Endodermal cell (in vitro differentiated cells): ENCODE results near the gene VPS13D. TPM values are rescaled to one million over a fixed set of nuclear protein-coding genes. Genes with fewer than 3 reads are reported as not detected.

Experiments used
- DNase-seq: peaks from one replicate; pipeline ENCODE4 v3.0.0-alpha.2; 2017
- H3K27ac ChIP-seq: 2 replicates; pipeline ENCODE4 v1.5.1; 2013; ENCODE audit warnings: mild to moderate bottlenecking, low read depth, low read length, moderate library complexity
- H3K27me3 ChIP-seq: 2 replicates; pipeline ENCODE4 v1.6.1; 2013; ENCODE audit warnings: mild to moderate bottlenecking, low read length, moderate library complexity; ENCODE audit not compliant: insufficient read depth, control insufficient read depth, poor library complexity, severe bottlenecking
- H3K36me3 ChIP-seq: 2 replicates; pipeline ENCODE4 v1.7.0; 2013; ENCODE audit warnings: mild to moderate bottlenecking, low read length, moderate library complexity; ENCODE audit not compliant: control insufficient read depth, insufficient read depth
- H3K4me1 ChIP-seq: one replicate; pipeline ENCODE4 v1.7.0; 2013; ENCODE audit warnings: low read length; ENCODE audit not compliant: control insufficient read depth, insufficient read depth
- H3K4me3 ChIP-seq: 2 replicates; pipeline ENCODE4 v1.5.1; 2013; ENCODE audit warnings: mild to moderate bottlenecking, low read length, moderate library complexity
- H3K9ac ChIP-seq: 2 replicates; pipeline ENCODE4 v1.6.1; 2013; ENCODE audit warnings: mild to moderate bottlenecking, low read length, moderate library complexity; ENCODE audit not compliant: poor library complexity, severe bottlenecking; ENCODE audit errors: extremely low read depth
- H3K9me3 ChIP-seq: 2 replicates; pipeline ENCODE4 v1.6.1; 2013; ENCODE audit warnings: mild to moderate bottlenecking, low read length, moderate library complexity; ENCODE audit not compliant: control insufficient read depth
- H3K27ac Mint-ChIP-seq: 2 replicates; pipeline ENCODE4 v1.8.0; 2020; ENCODE audit warnings: mixed read lengths
- H3K27me3 Mint-ChIP-seq: 2 replicates; pipeline ENCODE4 v1.8.0; 2021; ENCODE audit warnings: mild to moderate bottlenecking, mixed read lengths; ENCODE audit not compliant: insufficient read depth
- H3K36me3 Mint-ChIP-seq: 2 replicates; pipeline ENCODE4 v1.8.0; 2020; ENCODE audit warnings: low read depth, mixed read lengths
- H3K4me1 Mint-ChIP-seq: 2 replicates; pipeline ENCODE4 v1.8.0; 2020; ENCODE audit warnings: mixed read lengths
- H3K4me3 Mint-ChIP-seq: 2 replicates; pipeline ENCODE4 v1.8.0; 2020; ENCODE audit warnings: mild to moderate bottlenecking, moderate library complexity, mixed read lengths
- H3K9me3 Mint-ChIP-seq: 2 replicates; pipeline ENCODE4 v1.8.0; 2020; ENCODE audit warnings: mild to moderate bottlenecking, mixed read lengths
- CTCF ChIP-seq: fragments of 200-600 bp; sonication (generic); conservative IDR thresholded peaks from 2 replicates; pipeline ENCODE4 v1.5.0; 2021; ENCODE audit warnings: antibody characterized with exemption, mild to moderate bottlenecking
- WGBS, 2 experiments: methylation state at CpG; one replicate each; pipeline versions ENCODE4 v1.1.5 to v1.1.7; 2013; ENCODE audit warnings: missing lambda C conversion rate in 2 of 2, mixed read lengths in 1 of 2; ENCODE audit not compliant: insufficient coverage in 1 of 2, insufficient read length in 1 of 2; 5-methylcytosine and 5-hydroxymethylcytosine counted together
- total RNA-seq, 2 donors: library from RNA; stranded (reverse); fragmentation: NEBNext Ultra II Directional in 1 of 2; extraction: Animal tissue kit (Norgen Biotek cat#: 25700) in 1 of 2; gene quantifications; 2 replicates in 1 of 2; 3 replicates in 1 of 2; pipeline ENCODE4 v1.2.1, GENCODE V29; 2021

The VPS13D gene
- total RNA-seq, 2 donors from 2014 or later = 32.5 to 36.7 TPM

- H3K4me1 Mint-ChIP-seq = peaks cover 30% of the 10 kb centered on the region
These were observed 284.8 kb downstream of the VPS13D start for GRCh38 chr1:12514590-12514989.

DNA sequence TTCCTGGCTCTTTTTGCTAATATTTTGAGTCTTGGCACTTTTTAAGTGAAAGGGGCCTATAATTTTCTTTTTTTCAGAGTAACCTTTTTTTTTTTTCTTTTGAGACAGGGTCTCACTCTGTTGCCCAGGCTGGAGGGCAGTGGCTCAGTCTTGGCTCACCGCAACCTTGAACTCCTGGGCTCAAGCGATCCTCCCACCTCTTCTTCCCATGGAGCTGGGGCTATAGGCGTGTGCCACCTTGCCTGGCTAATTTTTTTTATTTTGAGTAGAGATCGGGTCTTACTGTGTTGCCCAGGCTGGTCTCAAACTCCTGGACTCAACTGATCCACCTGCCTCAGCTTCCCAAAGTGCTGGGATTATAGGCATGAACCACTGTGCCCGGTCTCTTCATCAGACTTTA is 285.4 kb downstream of the VPS13D start:
- peaks cover 25% of the 10 kb centered on the region for H3K4me1 Mint-ChIP-seq
- 95 to 98% methylated on average over 3 to 5 of the region's 5 CpGs for WGBS, 2 experiments
- peaks cover 9% of the 10 kb centered on the region for H3K27me3 Mint-ChIP-seq
- H3K36me3 Mint-ChIP-seq = no peaks in the 10 kb centered on the region
- Histone ChIP-seq H3K36me3 (no peaks in the 10 kb centered on the region), H3K27me3 (no peaks in the 10 kb centered on the region), H3K4me1 (peaks cover 5% of the 10 kb centered on the region), H3K9ac (no peak overlapping the region), H3K9me3 (no peaks in the 10 kb centered on the region), H3K4me3 (no peak overlapping the region), H3K27ac (no peak overlapping the region)
- H3K27ac Mint-ChIP-seq = no peak overlapping the region
- no peak for DNase-seq
- no peak overlapping the region for H3K4me3 Mint-ChIP-seq
- H3K9me3 Mint-ChIP-seq = no peaks in the 10 kb centered on the region
- TF ChIP-seq CTCF = no peak

More at GRCh38 chr1:12514590-12514989, 284.8 kb downstream of the VPS13D start:
- Histone ChIP-seq H3K4me3 (no peak overlapping the region), H3K9me3 (no peaks in the 10 kb centered on the region), H3K9ac (no peak overlapping the region), H3K27ac (no peak overlapping the region), H3K36me3 (no peaks in the 10 kb centered on the region), H3K27me3 (no peaks in the 10 kb centered on the region), H3K4me1 (peaks cover 5% of the 10 kb centered on the region)
- WGBS, 2 experiments = 84 to 92% methylated on average over 3 to 8 of the region's 8 CpGs
- Mint-ChIP-seq H3K4me3 (no peak overlapping the region), H3K36me3 (no peaks in the 10 kb centered on the region), H3K27me3 (peaks cover 8% of the 10 kb centered on the region), H3K27ac (no peak overlapping the region), H3K9me3 (no peaks in the 10 kb centered on the region)
- no peak for DNase-seq
- TF ChIP-seq CTCF = no peak

DNA sequence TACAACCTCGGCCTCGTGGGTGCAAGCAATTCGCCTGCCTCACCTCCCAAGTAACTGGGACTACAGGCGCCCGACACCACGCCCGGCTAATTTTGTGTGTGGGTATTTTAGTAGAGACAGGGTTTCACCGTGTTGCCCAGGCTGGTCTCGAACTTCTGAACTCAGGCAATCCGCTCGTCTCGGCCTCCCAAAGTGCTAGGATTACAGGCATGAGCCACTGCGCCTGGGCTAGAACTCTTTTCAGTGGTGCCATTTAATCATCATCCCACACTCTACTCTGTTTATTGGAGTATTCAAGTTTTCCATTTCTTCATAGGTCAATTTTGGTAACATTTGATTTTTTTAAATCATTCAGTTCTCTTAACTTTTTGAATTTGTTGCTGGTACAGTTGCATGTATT is 286.9 kb downstream of the VPS13D start:
- Histone ChIP-seq H3K9ac (no peak overlapping the region), H3K27ac (no peak overlapping the region), H3K4me1 (peaks cover 5% of the 10 kb centered on the region), H3K27me3 (no peaks in the 10 kb centered on the region), H3K36me3 (no peaks in the 10 kb centered on the region), H3K9me3 (no peaks in the 10 kb centered on the region), H3K4me3 (no peak overlapping the region)
- no peak for DNase-seq
- Mint-ChIP-seq H3K27ac (no peak overlapping the region), H3K9me3 (no peaks in the 10 kb centered on the region), H3K4me3 (no peak overlapping the region), H3K27me3 (peaks cover 9% of the 10 kb centered on the region), H3K36me3 (no peaks in the 10 kb centered on the region), H3K4me1 (peaks cover 11% of the 10 kb centered on the region)
- no peak for TF ChIP-seq CTCF
- WGBS, 2 experiments = 94 to 97% methylated on average over 12 to 13 of the region's 13 CpGs
